GM23338 (cell line): ENCODE results near the gene FTH1. TPM values are rescaled to one million over a fixed set of nuclear protein-coding genes. Genes with fewer than 3 reads are reported as not detected.

Experiments used
- ATAC-seq: fragments of 200-7000 bp; cut with Tn5 transposase; 3 replicates; pipeline ENCODE4 v1.9.1; 2020
- DNase-seq: peaks from one replicate; pipeline ENCODE4 v3.0.0-alpha.2; 2015; ENCODE audit warnings: low spot score
- H2AFZ ChIP-seq: fragments of 200-600 bp; sonication (generic); 2 replicates; pipeline ENCODE4 v1.8.0; 2016; ENCODE audit warnings: antibody characterized with exemption, mild to moderate bottlenecking, moderate library complexity
- H3F3A ChIP-seq: fragments of 200-600 bp; sonication (generic); replicated peaks from 2 replicates; pipeline ENCODE4 v1.8.0; 2017; ENCODE audit warnings: antibody characterized with exemption, mixed run types, low read depth
- H3K27ac ChIP-seq: fragments of 200-600 bp; sonication (generic); 2 replicates; pipeline ENCODE4 v1.6.1; 2016; ENCODE audit warnings: low read depth
- H3K27me3 ChIP-seq: fragments of 200-600 bp; sonication (generic); 2 replicates; pipeline ENCODE4 v1.8.0; 2016; ENCODE audit warnings: mild to moderate bottlenecking, mixed run types, moderate library complexity; ENCODE audit not compliant: insufficient read depth
- H3K36me3 ChIP-seq: fragments of 200-600 bp; sonication (generic); 2 replicates; pipeline ENCODE4 v1.8.0; 2016; ENCODE audit warnings: mild to moderate bottlenecking; ENCODE audit not compliant: insufficient read depth
- H3K4me1 ChIP-seq: fragments of 200-600 bp; sonication (generic); 2 replicates; pipeline ENCODE4 v1.8.0; 2016; ENCODE audit warnings: mild to moderate bottlenecking, moderate library complexity; ENCODE audit not compliant: insufficient read depth
- H3K4me2 ChIP-seq: fragments of 200-600 bp; sonication (generic); 2 replicates; pipeline ENCODE4 v1.7.1; 2017; ENCODE audit warnings: mixed run types
- H3K4me3 ChIP-seq: fragments of 200-600 bp; sonication (generic); 2 replicates; pipeline ENCODE4 v1.6.1; 2016; ENCODE audit warnings: mixed run types
- H3K79me2 ChIP-seq: fragments of 200-600 bp; sonication (generic); replicated peaks from 2 replicates; pipeline ENCODE4 v1.8.0; 2017; ENCODE audit warnings: mild to moderate bottlenecking; ENCODE audit not compliant: insufficient read depth
- H3K9me2 ChIP-seq: fragments of 200-600 bp; sonication (generic); 2 replicates; pipeline ENCODE4 v1.8.0; 2017; ENCODE audit not compliant: insufficient read depth
- H4K20me1 ChIP-seq: fragments of 200-600 bp; sonication (generic); replicated peaks from 2 replicates; pipeline ENCODE4 v1.8.0; 2017; ENCODE audit warnings: mild to moderate bottlenecking; ENCODE audit not compliant: insufficient read depth
- H3K27ac Mint-ChIP-seq: 2 replicates; pipeline ENCODE4 v1.8.0; 2020; ENCODE audit warnings: inconsistent platforms, mild to moderate bottlenecking, moderate library complexity, mixed read lengths
- H3K27me3 Mint-ChIP-seq: 3 replicates; pipeline ENCODE4 v1.8.0; 2022; ENCODE audit warnings: low read depth, mild to moderate bottlenecking, moderate library complexity, mixed read lengths, inconsistent platforms; ENCODE audit not compliant: insufficient read depth, poor library complexity
- H3K36me3 Mint-ChIP-seq: 3 replicates; pipeline ENCODE4 v1.8.0; 2021; ENCODE audit warnings: low read depth, mild to moderate bottlenecking, inconsistent platforms, moderate library complexity, mixed read lengths
- H3K4me1 Mint-ChIP-seq: 3 replicates; pipeline ENCODE4 v1.8.0; 2020; ENCODE audit warnings: mild to moderate bottlenecking, inconsistent platforms, mixed read lengths
- H3K4me3 Mint-ChIP-seq: 3 replicates; pipeline ENCODE4 v1.8.0; 2021; ENCODE audit warnings: moderate library complexity, mild to moderate bottlenecking, inconsistent platforms, mixed read lengths
- H3K9me3 Mint-ChIP-seq: 3 replicates; pipeline ENCODE4 v1.8.0; 2020; ENCODE audit warnings: moderate library complexity, mild to moderate bottlenecking, inconsistent platforms, mixed read lengths
- CREB1 ChIP-seq: fragments of 250-450 bp; sonication (Bioruptor Pico); IDR thresholded peaks from 2 replicates; pipeline ENCODE4 v1.5.0; 2020; ENCODE audit warnings: low read depth, mild to moderate bottlenecking, moderate library complexity
- ETS1 ChIP-seq: IDR thresholded peaks from 2 replicates; pipeline ENCODE4 v1.6.1; 2016; ENCODE audit warnings: antibody characterized with exemption
- EZH2 ChIP-seq: fragments of 200-600 bp; sonication (generic); IDR thresholded peaks from one replicate; pipeline ENCODE4 v1.8.0; 2017; ENCODE audit warnings: antibody characterized with exemption, mild to moderate bottlenecking, low read depth; ENCODE audit not compliant: unreplicated experiment
- EZH2phosphoT487 ChIP-seq: fragments of 200-600 bp; sonication (generic); IDR thresholded peaks from one replicate; pipeline ENCODE4 v1.8.1; 2018; ENCODE audit warnings: antibody characterized with exemption; ENCODE audit not compliant: unreplicated experiment
- NANOG ChIP-seq: IDR thresholded peaks from 2 replicates; pipeline ENCODE4 v1.6.1; 2016; ENCODE audit warnings: antibody characterized with exemption, borderline replicate concordance
- ZNF114 ChIP-seq: fragments of 250-450 bp; sonication (Bioruptor Pico); IDR thresholded peaks from 2 replicates; pipeline ENCODE4 v1.5.0; 2020; ENCODE audit warnings: mild to moderate bottlenecking, moderate library complexity
- ZNF331 ChIP-seq: fragments of 250-450 bp; sonication (Bioruptor Pico); IDR thresholded peaks from 2 replicates; pipeline ENCODE4 v1.5.0; 2020; ENCODE audit warnings: low read depth, mild to moderate bottlenecking, moderate library complexity
- ZNF462 ChIP-seq: fragments of 250-450 bp; sonication (Bioruptor Pico); IDR thresholded peaks from 2 replicates; pipeline ENCODE4 v1.5.0; 2020; ENCODE audit warnings: mild to moderate bottlenecking, moderate library complexity
- polyA plus RNA-seq: library from polyadenylated mRNA; unstranded; fragments of >200 nt; fragmentation: Nextera tagmentation; extraction: Ambion mirVana; gene quantifications from 2 replicates; pipeline ENCODE4 v1.2.1, GENCODE V29; 2016
- total RNA-seq: library from RNA; depleted of rRNA; stranded (reverse); fragments of >200 nt; shearing (Covaris generic); gene quantifications from 2 replicates; pipeline ENCODE4 v1.2.3, GENCODE V29; 2014

The FTH1 gene
- total and polyA plus RNA-seq, 2 experiments from 2014 or later: 718 to 2,750 TPM

- Mint-ChIP-seq H3K9me3 (peaks cover 25% of the 10 kb centered on the region), H3K4me1 (no peaks in the 10 kb centered on the region), H3K27ac (no peak overlapping the region), H3K27me3 (peaks cover 2% of the 10 kb centered on the region), H3K36me3 (peaks cover 14% of the 10 kb centered on the region), H3K4me3 (no peak overlapping the region)
- TF ChIP-seq NANOG (no peak), EZH2phosphoT487 (no peak), ZNF331 (no peak), ETS1 (no peak), ZNF114 (CRISPR knock-in tag) (no peak), EZH2 (no peak), ZNF462 (CRISPR knock-in tag) (no peak), CREB1 (CRISPR knock-in tag) (no peak)
- DNase-seq: no peak
- Histone ChIP-seq H3K4me2 (no peak overlapping the region), H3K79me2 (no peaks in the 10 kb centered on the region), H3K36me3 (0 out of 2 replicates have a peak, but pooled peaks cover 6% of the 10 kb centered on the region), H3F3A (no peaks in the 10 kb centered on the region), H3K27me3 (no peaks in the 10 kb centered on the region), H3K27ac (no peak overlapping the region), H3K4me3 (no peak overlapping the region), H2AFZ (no peak overlapping the region), H4K20me1 (no peaks in the 10 kb centered on the region), H3K9me2 (no peaks in the 10 kb centered on the region; the same call in 1 of the 2 replicates), H3K4me1 (no peaks in the 10 kb centered on the region)
- no peak for ATAC-seq
Observed at GRCh38 chr11:61994981-61995380, 27.5 kb upstream of the FTH1 start.
